Neuronal stem cell (in vitro differentiated cells): ENCODE measurements around the gene LSM12.

ENCODE experiments used
- DNase-seq: peaks from one replicate; pipeline ENCODE4 v3.0.0-alpha.2; 2013; ENCODE audit warnings: low spot score
- H2AFZ ChIP-seq: one replicate; pipeline ENCODE4 v1.6.1; 2013; ENCODE audit warnings: mild to moderate bottlenecking, low read length, inconsistent platforms
- H2AK5ac ChIP-seq: 2 replicates; pipeline ENCODE4 v1.6.1; 2013; ENCODE audit warnings: low read depth, mild to moderate bottlenecking, inconsistent platforms, low read length, moderate library complexity, mixed read lengths
- H2BK120ac ChIP-seq: 2 replicates; pipeline ENCODE4 v1.6.1; 2013; ENCODE audit warnings: low read depth, mild to moderate bottlenecking, inconsistent platforms, low read length, moderate library complexity, mixed read lengths
- H2BK12ac ChIP-seq: one replicate; pipeline ENCODE4 v1.6.1; 2013; ENCODE audit warnings: low read length, inconsistent platforms
- H2BK15ac ChIP-seq: 2 replicates; pipeline ENCODE4 v1.6.1; 2013; ENCODE audit warnings: mild to moderate bottlenecking, low read length, inconsistent platforms, mixed read lengths
- H2BK5ac ChIP-seq: one replicate; pipeline ENCODE4 v1.6.1; 2013; ENCODE audit warnings: inconsistent platforms, mild to moderate bottlenecking, low read length, moderate library complexity
- H3K14ac ChIP-seq: one replicate; pipeline ENCODE4 v1.6.1; 2013; ENCODE audit warnings: low read length, inconsistent platforms
- H3K18ac ChIP-seq: 2 replicates; pipeline ENCODE4 v1.6.1; 2013; ENCODE audit warnings: low read length, inconsistent platforms
- H3K23ac ChIP-seq: 2 replicates; pipeline ENCODE4 v1.6.1; 2013; ENCODE audit warnings: low read depth, mild to moderate bottlenecking, mixed read lengths, low read length, inconsistent platforms; ENCODE audit not compliant: poor library complexity
- H3K27ac ChIP-seq: replicated peaks from 3 replicates; pipeline ENCODE4 v1.5.1; 2013; ENCODE audit warnings: low read length, inconsistent platforms
- H3K27me3 ChIP-seq, 3 experiments: 2 replicates each; pipeline ENCODE4 v1.6.1; 2013; ENCODE audit warnings: low read length in 3 of 3, mild to moderate bottlenecking in 2 of 3, inconsistent platforms in 1 of 3, low read depth in 1 of 3, mixed read lengths in 1 of 3, moderate library complexity in 1 of 3; ENCODE audit not compliant: control insufficient read depth in 3 of 3, insufficient read depth in 3 of 3
- H3K36me3 ChIP-seq, 2 donors: replicated peaks in 1 of 2; 2 replicates each; pipeline ENCODE4 v1.6.1; 2013; ENCODE audit warnings: low read length in 2 of 2; ENCODE audit not compliant: control insufficient read depth in 2 of 2, insufficient read depth in 2 of 2
- H3K4ac ChIP-seq: 2 replicates; pipeline ENCODE4 v1.6.1; 2013; ENCODE audit warnings: inconsistent platforms, mild to moderate bottlenecking, low read length, moderate library complexity
- H3K4me1 ChIP-seq, 2 donors: 1 replicate in 1 of 2; 2 replicates in 1 of 2; pipeline ENCODE4 v1.6.1; 2013; ENCODE audit warnings: low read length in 2 of 2, low read depth in 1 of 2; ENCODE audit not compliant: control insufficient read depth in 2 of 2, insufficient read depth in 1 of 2
- H3K4me2 ChIP-seq: one replicate; pipeline ENCODE4 v1.6.1; 2013; ENCODE audit warnings: mild to moderate bottlenecking, low read length, inconsistent platforms; ENCODE audit not compliant: insufficient read depth, poor library complexity, severe bottlenecking
- H3K4me3 ChIP-seq, 2 donors: 2 replicates each; pipeline ENCODE4 v1.5.1; 2013; ENCODE audit warnings: low read length in 2 of 2, mild to moderate bottlenecking in 2 of 2, inconsistent platforms in 1 of 2, moderate library complexity in 1 of 2
- H3K79me1 ChIP-seq: one replicate; pipeline ENCODE4 v1.6.1; 2013; ENCODE audit warnings: low read depth, mild to moderate bottlenecking, inconsistent platforms, low read length, moderate library complexity
- H3K9ac ChIP-seq: one replicate; pipeline ENCODE4 v1.6.1; 2013; ENCODE audit warnings: mild to moderate bottlenecking, low read depth, low read length, inconsistent platforms; ENCODE audit not compliant: poor library complexity
- H3K9me3 ChIP-seq, 2 donors: replicated peaks in 1 of 2; 2 replicates each; pipeline versions ENCODE3 to v1.6.1; 2013; ENCODE audit warnings: low read length in 2 of 2, mild to moderate bottlenecking in 2 of 2, inconsistent platforms in 1 of 2, low read depth in 1 of 2, mixed read lengths in 1 of 2, moderate library complexity in 1 of 2; ENCODE audit not compliant: control insufficient read depth in 2 of 2, insufficient read depth in 1 of 2
- H4K8ac ChIP-seq: one replicate; pipeline ENCODE4 v1.6.1; 2013; ENCODE audit warnings: low read depth, mild to moderate bottlenecking, inconsistent platforms, low read length, moderate library complexity
- H4K91ac ChIP-seq: one replicate; pipeline ENCODE4 v1.6.1; 2013; ENCODE audit warnings: low read length, low read depth, mild to moderate bottlenecking, inconsistent platforms; ENCODE audit not compliant: poor library complexity
- WGBS, 2 donors: extraction: QIAGEN DNeasy Blood & Tissue Kit; methylation state at CpG; one replicate each; pipeline ENCODE4 v1.1.7; 2013; ENCODE audit warnings: missing lambda C conversion rate in 2 of 2, mixed read lengths in 1 of 2; ENCODE audit not compliant: insufficient read length in 2 of 2, insufficient replicate concordance in 1 of 2; ENCODE audit errors: extremely low coverage in 2 of 2; 5-methylcytosine and 5-hydroxymethylcytosine counted together

LSM12 gene

DNA sequence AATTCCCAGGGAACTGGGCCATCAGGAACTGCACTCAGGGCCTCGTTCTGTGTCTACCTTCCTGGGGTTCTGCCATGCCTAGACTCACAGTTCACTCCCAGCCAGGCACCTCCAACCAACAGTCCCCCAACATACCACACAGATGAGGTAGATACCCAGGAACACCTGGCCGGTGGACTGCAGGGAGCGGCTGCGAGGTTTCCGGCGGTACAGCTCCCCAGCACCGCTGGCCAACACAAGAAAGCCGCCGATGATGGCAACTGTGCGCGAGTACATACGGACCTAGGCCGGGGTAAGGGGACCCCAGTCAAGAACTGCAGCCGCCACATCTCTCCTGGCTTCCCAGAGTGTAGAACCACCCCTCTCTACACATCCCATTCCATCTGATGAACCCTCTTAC is 53.6 kb downstream of the LSM12 start:
- no peak overlapping the region for H3K27ac ChIP-seq
- H2AFZ ChIP-seq = no peak overlapping the region
- WGBS, 2 donors = no CpG with 5 or more reads among the region's 14 CpGs
- H3K4me3 ChIP-seq = no peak overlapping the region
- H3K4me1 ChIP-seq = peaks cover 5 to 7% of the 10 kb centered on the region in 2 donors
- H3K9ac ChIP-seq = no peak overlapping the region
- no peak for DNase-seq
- no peak overlapping the region for H2BK12ac ChIP-seq
- H2BK5ac ChIP-seq = no peak overlapping the region
- H3K27me3 ChIP-seq = peaks cover 0 to 7% (median 0%) of the 10 kb centered on the region in 3 experiments
- no peak overlapping the region for H2BK15ac ChIP-seq
- H2AK5ac ChIP-seq = peak overlapping the region; percentile 42
- no peak overlapping the region for H3K14ac ChIP-seq
- H3K79me1 ChIP-seq = peaks cover 2% of the 10 kb centered on the region
- H3K23ac ChIP-seq = peak overlapping the region; percentile 10
- H4K8ac ChIP-seq = no peak overlapping the region
- no peak overlapping the region for H2BK120ac ChIP-seq
- H3K9me3 ChIP-seq = no peaks in the 10 kb centered on the region
- H4K91ac ChIP-seq = no peak overlapping the region
- no peak overlapping the region for H3K4me2 ChIP-seq
- peaks cover 5 to 9% of the 10 kb centered on the region in 2 donors for H3K36me3 ChIP-seq
- no peak overlapping the region for H3K4ac ChIP-seq
- no peak overlapping the region for H3K18ac ChIP-seq

DNA sequence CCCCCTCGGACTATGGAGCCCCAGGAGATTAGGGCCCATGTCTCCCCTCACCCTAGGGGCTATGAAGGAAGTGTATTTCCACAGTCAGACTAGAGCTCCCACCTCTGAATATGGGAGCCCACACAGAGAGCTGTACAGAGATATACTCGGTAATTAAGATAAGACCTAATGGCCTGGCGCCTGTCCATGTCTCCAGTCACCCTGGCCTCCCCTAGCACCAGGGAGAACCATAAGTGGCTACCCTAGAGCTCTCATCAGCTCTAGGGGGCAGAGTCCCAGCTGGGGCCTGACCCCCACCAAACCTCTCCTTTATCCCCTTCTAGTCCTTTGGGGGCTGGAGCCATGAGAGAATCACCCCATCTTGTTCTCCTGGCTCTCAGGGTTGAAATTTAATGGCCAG is 54.1 kb downstream of the LSM12 start:
- WGBS, 2 donors = no CpG with 5 or more reads among the region's 3 CpGs
- Histone ChIP-seq H2BK15ac (no peak overlapping the region), H3K36me3 (peaks cover 5 to 9% of the 10 kb centered on the region in 2 donors), H3K9ac (no peak overlapping the region), H3K14ac (no peak overlapping the region), H3K79me1 (peaks cover 2% of the 10 kb centered on the region), H3K27ac (no peak overlapping the region), H2BK120ac (no peak overlapping the region), H2AFZ (no peak overlapping the region), H4K91ac (no peak overlapping the region), H3K4ac (no peak overlapping the region), H3K9me3 (no peaks in the 10 kb centered on the region), H2BK12ac (no peak overlapping the region), H3K23ac (no peak overlapping the region), H3K4me2 (no peak overlapping the region), H4K8ac (no peak overlapping the region), H2BK5ac (no peak overlapping the region), H3K18ac (no peak overlapping the region), H2AK5ac (no peak overlapping the region), H3K4me1 (peaks cover 10% of the 10 kb centered on the region in 2 donors), H3K27me3 (peaks cover 0 to 10% (median 0%) of the 10 kb centered on the region in 3 experiments), H3K4me3 (no peak overlapping the region)
- no peak for DNase-seq

DNA sequence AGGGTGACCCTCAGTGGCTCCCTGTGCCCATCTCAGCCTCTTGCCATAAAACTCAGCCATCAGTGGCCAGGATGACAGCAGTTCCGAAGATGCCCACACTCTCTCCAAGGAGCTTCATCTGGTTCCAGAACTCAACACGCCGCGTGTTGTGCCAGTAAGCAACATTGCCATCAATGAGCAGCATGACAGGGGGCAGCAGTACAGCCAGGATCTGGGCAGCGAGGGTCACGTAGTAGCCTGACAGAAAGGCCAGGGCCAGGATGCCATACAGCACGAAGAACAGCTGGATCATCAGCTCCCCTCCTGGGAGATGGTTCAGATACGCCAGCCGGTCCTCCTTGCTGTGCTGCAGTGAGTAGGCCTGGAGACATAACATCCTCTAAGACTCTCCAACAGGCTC is 54.6 kb downstream of the LSM12 start:
- H3K9me3 ChIP-seq = no peaks in the 10 kb centered on the region
- no peak overlapping the region for H2BK5ac ChIP-seq
- H3K27me3 ChIP-seq = peaks cover 0 to 10% (median 0%) of the 10 kb centered on the region in 3 experiments
- no peak overlapping the region for H4K91ac ChIP-seq
- no peak overlapping the region for H2BK12ac ChIP-seq
- H3K4me1 ChIP-seq = peaks cover 10% of the 10 kb centered on the region in 2 donors
- H3K4me2 ChIP-seq = no peak overlapping the region
- no peak overlapping the region for H2AFZ ChIP-seq
- no peak overlapping the region for H3K4ac ChIP-seq
- no peak overlapping the region for H3K27ac ChIP-seq
- no peak overlapping the region for H4K8ac ChIP-seq
- no peak overlapping the region for H3K14ac ChIP-seq
- no peak overlapping the region for H3K4me3 ChIP-seq
- H3K18ac ChIP-seq = no peak overlapping the region
- no CpG with 5 or more reads among the region's 9 CpGs for WGBS, 2 donors
- no peak overlapping the region for H3K23ac ChIP-seq
- peaks cover 2% of the 10 kb centered on the region for H3K79me1 ChIP-seq
- H3K9ac ChIP-seq = no peak overlapping the region
- H2AK5ac ChIP-seq = no peak overlapping the region
- no peak overlapping the region for H2BK15ac ChIP-seq
- H2BK120ac ChIP-seq = no peak overlapping the region
- peaks cover 5 to 9% of the 10 kb centered on the region in 2 donors for H3K36me3 ChIP-seq
- no peak for DNase-seq

- Histone ChIP-seq H3K23ac (no peak overlapping the region), H2BK15ac (no peak overlapping the region), H3K9me3 (no peaks in the 10 kb centered on the region), H3K27me3 (peaks cover 4 to 14% (median 6%) of the 10 kb centered on the region in 3 experiments), H2AFZ (no peak overlapping the region), H3K4me1 (peaks cover 13 to 15% of the 10 kb centered on the region in 2 donors), H3K79me1 (peaks cover 2% of the 10 kb centered on the region), H3K18ac (no peak overlapping the region), H3K4me2 (no peak overlapping the region), H2BK5ac (no peak overlapping the region), H2BK12ac (no peak overlapping the region), H4K91ac (no peak overlapping the region), H4K8ac (no peak overlapping the region), H3K9ac (no peak overlapping the region), H3K14ac (no peak overlapping the region), H3K4ac (no peak overlapping the region), H3K4me3 (no peak overlapping the region), H3K27ac (no peak overlapping the region), H3K36me3 (peaks cover 5 to 9% of the 10 kb centered on the region in 2 donors), H2AK5ac (no peak overlapping the region), H2BK120ac (no peak overlapping the region)
- no peak for DNase-seq
- WGBS, 2 donors = no CpG with 5 or more reads among the region's 4 CpGs
These were observed 55.4 kb downstream of the LSM12 start for GRCh38 chr17:44010966-44011647.
